Stimulated activated CD4-positive, alpha-beta T cell treated with anti-CD3 and anti-CD28 coated beads, TNF-alpha, amount 100 ng/mL, for 1 hour (primary cell): ENCODE measurements around the gene ADAMTSL1.

Source experiments
- DNase-seq, 3 donors: peaks; one replicate each; pipeline ENCODE4 v3.0.0-alpha.2; 2020; ENCODE audit warnings: low read depth in 3 of 3, low spot score in 1 of 3

ADAMTSL1 gene

GRCh38 chr9:18723366-18723765 lies 249.4 kb downstream of the ADAMTSL1 start:
- DNase-seq = no peak

- DNase-seq = no peak
Measured at GRCh38 chr9:18726546-18726945, 252.6 kb downstream of the ADAMTSL1 start.

GRCh38 chr9:18727904-18728303 lies 254.0 kb downstream of the ADAMTSL1 start:
- no peak for DNase-seq

GRCh38 chr9:18728642-18729041 lies 254.7 kb downstream of the ADAMTSL1 start:
- DNase-seq = no peak

- DNase-seq = no peak
Measured at GRCh38 chr9:18730241-18730640, 256.3 kb downstream of the ADAMTSL1 start.

GRCh38 chr9:18739127-18739526 lies 265.2 kb downstream of the ADAMTSL1 start:
- DNase-seq = no peak

- DNase-seq = no peak
Measured at GRCh38 chr9:18739641-18740318, 265.8 kb downstream of the ADAMTSL1 start.

GRCh38 chr9:18741359-18741758 lies 267.4 kb downstream of the ADAMTSL1 start:
- DNase-seq = no peak

DNA sequence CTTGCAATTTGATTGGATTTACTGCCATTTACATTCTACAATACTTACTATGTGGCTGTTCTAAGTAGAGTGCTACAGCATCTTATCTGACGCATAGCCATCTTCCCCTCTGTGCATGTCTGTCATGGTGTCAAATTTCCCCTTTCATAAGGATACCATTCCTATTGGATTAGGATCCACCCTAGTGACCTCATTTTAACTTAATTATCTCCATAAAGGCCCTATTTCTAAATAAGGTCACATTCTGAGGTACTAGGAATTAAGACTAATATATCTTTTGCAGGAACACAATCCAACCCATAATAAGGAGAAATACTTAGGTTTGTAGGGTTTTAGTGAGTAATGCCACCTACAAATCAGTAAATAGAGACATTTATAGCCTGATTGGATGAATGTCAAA lies 268.0 kb downstream of the ADAMTSL1 start:
- DNase-seq = no peak

DNA sequence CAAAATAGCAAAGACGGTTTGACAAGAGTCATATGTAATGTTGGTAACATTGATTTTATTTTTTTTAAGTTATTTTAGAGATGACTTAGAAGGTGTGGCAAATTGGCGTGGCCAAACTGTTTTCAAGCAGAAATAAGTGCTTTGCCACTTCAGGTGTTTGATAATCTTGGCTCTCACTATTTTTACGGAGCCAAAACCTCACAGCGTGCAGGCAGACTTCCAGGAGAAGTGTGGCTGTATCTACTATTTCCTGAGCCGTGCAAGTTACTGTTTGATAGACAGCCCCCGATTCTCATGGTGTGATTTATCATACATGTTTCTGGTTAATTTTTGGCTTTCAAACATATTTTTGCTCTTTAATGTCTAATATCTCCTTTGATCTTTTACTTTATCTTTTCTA lies 269.5 kb downstream of the ADAMTSL1 start:
- DNase-seq = no peak

DNA sequence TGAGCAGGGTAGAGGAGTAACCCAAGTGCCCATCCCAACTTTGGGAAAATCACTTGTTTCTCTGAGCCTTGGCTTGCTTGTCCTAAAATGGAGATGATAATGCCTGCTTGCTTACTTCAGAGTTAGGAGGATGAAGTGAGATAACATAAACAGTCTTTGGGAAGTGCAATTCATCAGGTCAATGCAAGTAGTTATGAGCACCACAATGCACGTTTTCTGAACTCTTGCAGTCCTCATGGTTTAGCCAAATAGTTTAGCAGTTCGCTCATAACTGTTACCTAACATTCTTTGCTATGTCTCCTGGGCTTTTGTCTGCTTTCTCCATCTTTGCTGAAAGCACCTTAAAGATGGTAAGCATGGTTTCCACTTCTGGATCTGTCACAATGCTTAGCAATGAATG lies 270.0 kb downstream of the ADAMTSL1 start:
- DNase-seq = no peak

GRCh38 chr9:18745710-18746109 lies 271.8 kb downstream of the ADAMTSL1 start:
- no peak for DNase-seq

DNA sequence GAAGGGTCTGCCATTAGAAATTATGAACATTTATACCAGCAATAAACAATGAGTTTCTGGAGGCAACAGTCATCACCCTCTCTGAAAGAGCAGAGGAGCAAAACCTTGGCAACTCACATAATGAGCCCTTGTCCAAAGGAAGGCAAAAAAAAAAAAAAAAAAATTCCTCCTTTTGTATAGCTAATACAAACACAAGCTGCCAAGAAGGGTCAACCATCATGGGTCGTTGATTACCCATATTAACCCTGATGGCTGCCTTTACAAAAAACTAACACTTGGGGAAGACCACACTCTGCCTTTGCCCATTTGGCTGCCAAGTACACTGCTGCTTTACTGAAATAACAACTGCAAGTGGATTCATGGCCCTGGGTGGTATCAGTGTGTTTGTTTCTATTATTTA lies 272.7 kb downstream of the ADAMTSL1 start:
- DNase-seq = no peak

DNA sequence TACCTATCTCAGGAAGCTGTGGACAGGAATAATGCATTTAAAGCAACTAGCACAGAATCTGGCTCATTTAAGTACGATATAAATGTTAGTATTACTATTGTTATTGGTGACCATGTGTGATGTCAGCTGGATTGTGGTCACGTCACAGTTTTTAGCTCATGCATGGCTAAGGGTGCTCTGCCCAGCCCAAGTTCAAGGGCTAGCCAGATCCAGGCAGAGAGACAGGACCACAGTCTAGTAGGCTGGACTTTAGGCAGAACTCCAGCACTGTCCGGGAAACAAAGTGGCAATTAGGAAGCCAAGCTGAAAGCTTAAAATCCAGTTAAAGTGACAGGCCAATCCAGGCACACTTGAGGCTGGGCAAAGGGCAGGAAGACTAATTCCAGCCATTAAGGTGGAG lies 273.6 kb downstream of the ADAMTSL1 start:
- no peak for DNase-seq

GRCh38 chr9:18748251-18748701 lies 274.3 kb downstream of the ADAMTSL1 start:
- no peak for DNase-seq

DNA sequence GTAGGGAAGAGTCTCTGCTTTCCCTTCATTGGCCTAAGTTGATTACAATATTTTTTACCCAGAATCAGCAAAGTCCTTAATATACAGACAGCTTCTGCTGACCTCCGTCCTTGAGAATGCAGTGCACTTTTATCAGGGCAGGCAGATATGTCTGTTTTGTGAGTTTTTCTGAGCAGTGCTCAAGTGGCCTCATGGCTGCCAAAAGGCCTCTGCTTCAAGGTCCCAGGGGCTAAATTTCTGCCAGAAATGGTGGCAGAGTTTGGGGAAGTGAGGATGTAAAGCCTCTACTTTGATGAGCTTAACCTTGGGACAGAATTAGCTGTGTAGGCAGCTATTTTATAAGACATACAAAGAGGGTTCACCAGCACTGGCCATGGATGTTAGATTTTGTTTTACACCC lies 275.8 kb downstream of the ADAMTSL1 start:
- DNase-seq = no peak

GRCh38 chr9:18753904-18754303 lies 280.0 kb downstream of the ADAMTSL1 start:
- DNase-seq = no peak

GRCh38 chr9:18754537-18754936 lies 280.6 kb downstream of the ADAMTSL1 start:
- no peak for DNase-seq

DNA sequence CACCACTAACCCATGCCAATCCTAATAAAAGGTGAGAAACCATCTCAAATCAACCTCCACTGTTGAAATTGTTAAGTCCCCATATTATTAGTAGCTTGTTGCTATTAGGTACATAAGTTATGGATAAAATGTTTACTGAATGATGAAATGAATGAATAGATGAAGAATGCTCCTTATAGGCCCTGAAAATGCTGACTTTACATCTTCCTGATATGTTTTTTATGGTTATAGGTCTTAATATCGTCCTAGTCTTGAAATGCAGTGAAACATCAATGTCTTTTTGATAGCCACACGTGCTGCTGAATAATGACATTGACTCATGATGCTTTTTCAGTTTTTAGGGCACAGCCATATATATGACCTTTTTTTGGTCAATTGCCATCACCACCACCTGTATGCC lies 281.3 kb downstream of the ADAMTSL1 start:
- DNase-seq = no peak

DNA sequence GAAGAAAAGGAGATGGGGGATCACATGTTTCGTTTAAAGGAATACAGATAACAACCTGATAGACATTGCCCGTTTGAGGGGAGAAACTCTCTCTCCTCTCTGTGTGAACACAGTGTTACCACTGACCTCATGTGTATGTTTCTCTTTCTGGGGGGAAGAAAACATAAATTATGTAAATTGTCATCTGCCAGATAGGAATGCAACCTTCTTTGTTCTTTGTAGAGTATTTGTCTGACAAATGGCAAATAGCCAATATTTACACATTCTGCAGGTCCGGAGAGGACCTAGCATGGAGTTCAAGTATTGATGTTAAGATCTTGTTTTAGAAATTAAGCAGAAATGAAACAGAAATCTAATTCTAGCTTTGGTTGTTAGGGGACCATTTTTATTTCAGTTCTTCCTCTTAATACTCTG lies 282.8 kb downstream of the ADAMTSL1 start:
- DNase-seq = no peak

- DNase-seq = no peak
Measured at GRCh38 chr9:18759827-18760226, 285.9 kb downstream of the ADAMTSL1 start.

GRCh38 chr9:18761742-18762300 lies 287.9 kb downstream of the ADAMTSL1 start:
- DNase-seq = no peak

- no peak for DNase-seq
Measured at GRCh38 chr9:18766989-18767550, 293.1 kb downstream of the ADAMTSL1 start.
